HepG2 (cell line): ENCODE measurements around the gene SLC6A9. TPM values are rescaled to one million over a fixed set of nuclear protein-coding genes. Genes with fewer than 3 reads are reported as not detected.

Source experiments
- CBX2 ChIP-seq, 2 experiments: fragments of 200-600 bp in 1 of 2; sonication (generic); formaldehyde crosslinking in 1 of 2; IDR thresholded peaks; 2 replicates each; pipeline versions ENCODE4 v1.7.0 to v1.8.1; 2018 to 2022; ENCODE audit warnings: low read depth in 2 of 2, low read length in 1 of 2, mild to moderate bottlenecking in 1 of 2, missing genetic modification reagents in 1 of 2
- CREBL2 ChIP-seq: sonication (generic); formaldehyde crosslinking; IDR thresholded peaks from 2 replicates; pipeline ENCODE4 v1.8.1; 2023; ENCODE audit warnings: missing genetic modification reagents, mild to moderate bottlenecking, borderline replicate concordance
- HNRNPLL ChIP-seq: fragments of 200-400 bp; formaldehyde crosslinking; IDR thresholded peaks from 2 replicates; pipeline ENCODE4 v1.6.1; 2017; ENCODE audit warnings: mild to moderate bottlenecking, low read depth, low read length; ENCODE audit not compliant: poor library complexity, severe bottlenecking
- NCOR1 ChIP-seq: fragments of 200-600 bp; sonication (generic); IDR thresholded peaks from 2 replicates; pipeline ENCODE4 v1.7.0; 2017; ENCODE audit warnings: antibody characterized with exemption, low read length, borderline replicate concordance
- PBX3 ChIP-seq: sonication (generic); formaldehyde crosslinking; IDR thresholded peaks from 2 replicates; pipeline ENCODE4 v1.8.1; 2023; ENCODE audit warnings: missing genetic modification reagents, inconsistent platforms, borderline replicate concordance
- PRPF4 ChIP-seq: fragments of 200-400 bp; formaldehyde crosslinking; IDR thresholded peaks from 2 replicates; pipeline ENCODE4 v1.6.1; 2016; ENCODE audit warnings: low read length, low read depth; ENCODE audit not compliant: poor library complexity, severe bottlenecking
- SCMH1 ChIP-seq: sonication (generic); formaldehyde crosslinking; IDR thresholded peaks from 2 replicates; pipeline ENCODE4 v1.9.0; 2021; ENCODE audit warnings: missing genetic modification reagents, mild to moderate bottlenecking, borderline replicate concordance
- ZNF280D ChIP-seq: sonication (generic); formaldehyde crosslinking; IDR thresholded peaks from 2 replicates; pipeline ENCODE4 v1.5.1; 2020; ENCODE audit warnings: mild to moderate bottlenecking, missing genetic modification reagents
- ZNF431 ChIP-seq: sonication (generic); formaldehyde crosslinking; IDR thresholded peaks from 2 replicates; pipeline ENCODE4 v1.9.0; 2022; ENCODE audit warnings: missing genetic modification reagents, low read depth, mild to moderate bottlenecking, borderline replicate concordance
- ZNF441 ChIP-seq: sonication (generic); formaldehyde crosslinking; IDR thresholded peaks from 2 replicates; pipeline ENCODE4 v1.7.0; 2021; ENCODE audit warnings: missing genetic modification reagents, borderline replicate concordance
- ZNF652 ChIP-seq: IDR thresholded peaks from 2 replicates; pipeline ENCODE4 v1.6.1; 2016; ENCODE audit warnings: low read depth, borderline replicate concordance
- polyA plus RNA-seq, 8 experiments: library from polyadenylated mRNA; depleted of rRNA in 3 of 8; stranded (reverse) in 7 of 8; unstranded in 1 of 8; fragments of >200 nt; fragmentation: Illumina TruSeq in 4 of 8; extraction: Trizol in 4 of 8; gene quantifications; 2 replicates each; pipeline versions ENCODE4 v1.2.1 to v1.2.3, GENCODE V29; 2011 to 2016; ENCODE audit warnings: low read depth in 4 of 8, missing spikeins in 1 of 8, mixed read lengths in 1 of 8; ENCODE audit not compliant: insufficient read depth in 1 of 8
- total RNA-seq, 5 experiments: library from RNA; depleted of rRNA; stranded (reverse); fragments of >200 nt; fragmentation: Illumina TruSeq; extraction: Trizol; gene quantifications; 2 replicates each; pipeline ENCODE4 v1.2.3, GENCODE V29; 2016; ENCODE audit warnings: low read depth in 1 of 5
- TF ChIP-seq, protein P1 (sequence below): sonication (generic); formaldehyde crosslinking; IDR thresholded peaks from 2 replicates; pipeline ENCODE4 v1.5.0; 2020; ENCODE audit warnings: mild to moderate bottlenecking, missing genetic modification reagents
- TF ChIP-seq, protein P2 (sequence below): sonication (generic); formaldehyde crosslinking; IDR thresholded peaks from 2 replicates; pipeline ENCODE4 v1.4.0; 2020; ENCODE audit warnings: missing genetic modification reagents
- TF ChIP-seq, protein P3 (sequence below): sonication (generic); formaldehyde crosslinking; IDR thresholded peaks from 2 replicates; pipeline ENCODE4 v1.4.0; 2020; ENCODE audit warnings: missing genetic modification reagents, mild to moderate bottlenecking, borderline replicate concordance

Gene SLC6A9
- total and polyA plus RNA-seq, 2 of the 13 experiments (the other 11 are each of a cell fraction or from before 2014, with no cell fraction given): 8.5 to 9.9 TPM

GRCh38 chr1:44029911-44030604, 1.2 kb downstream of the SLC6A9 start (continued):
- no peak for TF ChIP-seq NCOR1
- TF ChIP-seq SCMH1 (CRISPR knock-in tag): no peak
- no peak for TF ChIP-seq CBX2 (IDR thresholded peaks at IDR 0.05; ENCODE audit: low read depth, low read length)
- TF ChIP-seq CBX2 (CRISPR knock-in tag; IDR thresholded peaks at IDR 0.05; ENCODE audit: low read depth): no peak
- no peak for TF ChIP-seq CREBL2
- no peak for TF ChIP-seq PBX3 (CRISPR knock-in tag)
- TF ChIP-seq, protein P1, sequence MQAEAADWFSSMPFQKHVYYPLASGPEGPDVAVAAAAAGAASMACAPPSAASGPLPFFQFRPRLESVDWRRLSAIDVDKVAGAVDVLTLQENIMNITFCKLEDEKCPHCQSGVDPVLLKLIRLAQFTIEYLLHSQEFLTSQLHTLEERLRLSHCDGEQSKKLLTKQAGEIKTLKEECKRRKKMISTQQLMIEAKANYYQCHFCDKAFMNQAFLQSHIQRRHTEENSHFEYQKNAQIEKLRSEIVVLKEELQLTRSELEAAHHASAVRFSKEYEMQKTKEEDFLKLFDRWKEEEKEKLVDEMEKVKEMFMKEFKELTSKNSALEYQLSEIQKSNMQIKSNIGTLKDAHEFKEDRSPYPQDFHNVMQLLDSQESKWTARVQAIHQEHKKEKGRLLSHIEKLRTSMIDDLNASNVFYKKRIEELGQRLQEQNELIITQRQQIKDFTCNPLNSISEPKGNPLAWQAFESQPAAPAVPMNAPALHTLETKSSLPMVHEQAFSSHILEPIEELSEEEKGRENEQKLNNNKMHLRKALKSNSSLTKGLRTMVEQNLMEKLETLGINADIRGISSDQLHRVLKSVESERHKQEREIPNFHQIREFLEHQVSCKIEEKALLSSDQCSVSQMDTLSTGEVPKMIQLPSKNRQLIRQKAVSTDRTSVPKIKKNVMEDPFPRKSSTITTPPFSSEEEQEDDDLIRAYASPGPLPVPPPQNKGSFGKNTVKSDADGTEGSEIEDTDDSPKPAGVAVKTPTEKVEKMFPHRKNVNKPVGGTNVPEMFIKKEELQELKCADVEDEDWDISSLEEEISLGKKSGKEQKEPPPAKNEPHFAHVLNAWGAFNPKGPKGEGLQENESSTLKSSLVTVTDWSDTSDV: no peak
- no peak for TF ChIP-seq ZNF431 (CRISPR knock-in tag)
- TF ChIP-seq, protein P2, sequence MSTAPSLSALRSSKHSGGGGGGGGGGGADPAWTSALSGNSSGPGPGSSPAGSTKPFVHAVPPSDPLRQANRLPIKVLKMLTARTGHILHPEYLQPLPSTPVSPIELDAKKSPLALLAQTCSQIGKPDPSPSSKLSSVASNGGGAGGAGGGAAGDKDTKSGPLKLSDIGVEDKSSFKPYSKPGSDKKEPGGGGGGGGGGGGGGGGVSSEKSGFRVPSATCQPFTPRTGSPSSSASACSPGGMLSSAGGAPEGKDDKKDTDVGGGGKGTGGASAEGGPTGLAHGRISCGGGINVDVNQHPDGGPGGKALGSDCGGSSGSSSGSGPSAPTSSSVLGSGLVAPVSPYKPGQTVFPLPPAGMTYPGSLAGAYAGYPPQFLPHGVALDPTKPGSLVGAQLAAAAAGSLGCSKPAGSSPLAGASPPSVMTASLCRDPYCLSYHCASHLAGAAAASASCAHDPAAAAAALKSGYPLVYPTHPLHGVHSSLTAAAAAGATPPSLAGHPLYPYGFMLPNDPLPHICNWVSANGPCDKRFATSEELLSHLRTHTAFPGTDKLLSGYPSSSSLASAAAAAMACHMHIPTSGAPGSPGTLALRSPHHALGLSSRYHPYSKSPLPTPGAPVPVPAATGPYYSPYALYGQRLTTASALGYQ (CRISPR knock-in tag): 0 out of 2 replicates have a peak, but pooled peaks have one; percentile 25
- TF ChIP-seq PRPF4: no peak
- TF ChIP-seq, protein P3, sequence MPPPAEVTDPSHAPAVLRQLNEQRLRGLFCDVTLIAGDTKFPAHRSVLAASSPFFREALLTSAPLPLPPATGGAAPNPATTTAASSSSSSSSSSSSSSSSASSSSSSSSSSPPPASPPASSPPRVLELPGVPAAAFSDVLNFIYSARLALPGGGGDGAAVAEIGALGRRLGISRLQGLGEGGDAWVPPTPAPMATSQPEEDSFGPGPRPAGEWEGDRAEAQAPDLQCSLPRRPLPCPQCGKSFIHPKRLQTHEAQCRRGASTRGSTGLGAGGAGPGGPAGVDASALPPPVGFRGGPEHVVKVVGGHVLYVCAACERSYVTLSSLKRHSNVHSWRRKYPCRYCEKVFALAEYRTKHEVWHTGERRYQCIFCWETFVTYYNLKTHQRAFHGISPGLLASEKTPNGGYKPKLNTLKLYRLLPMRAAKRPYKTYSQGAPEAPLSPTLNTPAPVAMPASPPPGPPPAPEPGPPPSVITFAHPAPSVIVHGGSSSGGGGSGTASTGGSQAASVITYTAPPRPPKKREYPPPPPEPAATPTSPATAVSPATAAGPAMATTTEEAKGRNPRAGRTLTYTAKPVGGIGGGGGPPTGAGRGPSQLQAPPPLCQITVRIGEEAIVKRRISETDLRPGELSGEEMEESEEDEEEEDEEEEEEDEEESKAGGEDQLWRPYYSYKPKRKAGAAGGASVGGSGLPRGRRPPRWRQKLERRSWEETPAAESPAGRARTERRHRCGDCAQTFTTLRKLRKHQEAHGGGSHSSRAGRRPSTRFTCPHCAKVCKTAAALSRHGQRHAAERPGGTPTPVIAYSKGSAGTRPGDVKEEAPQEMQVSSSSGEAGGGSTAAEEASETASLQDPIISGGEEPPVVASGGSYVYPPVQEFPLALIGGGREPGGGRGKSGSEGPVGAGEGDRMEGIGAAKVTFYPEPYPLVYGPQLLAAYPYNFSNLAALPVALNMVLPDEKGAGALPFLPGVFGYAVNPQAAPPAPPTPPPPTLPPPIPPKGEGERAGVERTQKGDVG (CRISPR knock-in tag): no peak
- no peak for TF ChIP-seq ZNF441 (CRISPR knock-in tag)
- TF ChIP-seq ZNF280D (CRISPR knock-in tag): no peak
- TF ChIP-seq HNRNPLL: peak; percentile 24
- no peak for TF ChIP-seq ZNF652 (CRISPR knock-in tag)
